SU-DHL-6 (cell line): ENCODE measurements around the gene RAI1.

Experiments
- CTCF ChIP-seq: fragments of 200-600 bp; sonication (generic); IDR thresholded peaks from one replicate; pipeline ENCODE4 v1.5.1; 2017; ENCODE audit warnings: antibody characterized with exemption, mild to moderate bottlenecking, low read length, moderate library complexity; ENCODE audit not compliant: insufficient read depth, poor library complexity, severe bottlenecking
- EZH2phosphoT487 ChIP-seq: fragments of 200-600 bp; sonication (generic), shearing (Covaris generic); conservative IDR thresholded peaks from 2 replicates; pipeline ENCODE4 v1.6.1; 2018; ENCODE audit warnings: mild to moderate bottlenecking, antibody characterized with exemption, low read length, moderate library complexity, mixed read lengths

- TF ChIP-seq CTCF: peak; percentile 86
- TF ChIP-seq EZH2phosphoT487: no peak
These were observed 39.4 kb upstream of the RAI1 start for GRCh38 chr17:17641621-17642409.
